ELR (cell line): ENCODE data around the gene CREB3L1.

ENCODE experiments used
- DNase-seq: peaks from one replicate; pipeline ENCODE4 v3.0.0-alpha.2; 2015; ENCODE audit warnings: low read depth

The CREB3L1 gene

DNA sequence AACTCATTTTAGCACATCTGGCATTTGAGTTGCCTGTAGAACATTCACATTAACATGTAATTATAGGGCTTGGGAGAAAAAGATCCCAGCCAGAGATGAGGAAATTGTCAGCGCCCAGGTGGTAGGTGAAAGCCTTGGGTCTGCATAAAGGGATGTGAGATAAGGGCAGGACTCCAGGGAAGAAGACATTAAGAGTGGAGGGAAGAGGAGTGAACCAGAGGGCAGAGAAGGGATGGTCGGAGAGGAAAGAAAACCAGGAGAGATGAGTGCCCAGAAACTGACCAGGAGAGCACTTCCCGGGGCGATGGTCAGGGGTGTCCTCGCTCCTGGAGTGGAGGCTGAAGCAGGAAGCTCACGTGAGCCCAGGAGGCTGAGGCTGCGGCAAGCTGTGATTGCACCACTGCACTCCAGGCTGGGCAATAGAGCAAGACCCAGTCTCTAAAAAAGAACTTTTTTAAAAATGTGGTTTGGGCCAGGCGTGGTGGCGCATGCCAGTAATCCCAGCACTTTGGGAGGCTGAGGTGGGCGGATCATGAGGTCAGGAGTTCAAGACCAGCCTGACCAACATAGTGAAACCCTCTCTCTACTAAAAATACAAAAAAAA is 49.5 kb downstream of the CREB3L1 start:
- DNase-seq: no peak

DNA sequence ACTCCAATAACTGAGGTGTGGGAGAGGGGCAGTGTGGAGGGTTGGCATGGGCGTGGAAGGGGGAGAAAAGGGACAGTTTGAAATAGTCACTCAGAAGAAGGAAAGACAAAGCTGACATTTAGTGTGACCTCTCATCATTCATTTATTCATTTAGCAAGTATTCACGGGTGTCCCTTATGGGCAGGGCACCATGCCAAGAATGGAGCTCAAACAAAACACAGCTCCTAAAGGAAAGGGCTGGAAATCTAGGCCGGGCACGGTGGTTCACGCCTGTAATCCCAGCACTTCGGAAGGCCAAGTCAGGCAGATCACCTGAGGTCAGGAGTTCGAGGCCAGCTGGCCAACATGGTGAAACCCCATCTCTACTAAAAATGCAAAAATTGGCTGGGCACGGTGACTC is 50.4 kb downstream of the CREB3L1 start:
- DNase-seq: no peak

DNA sequence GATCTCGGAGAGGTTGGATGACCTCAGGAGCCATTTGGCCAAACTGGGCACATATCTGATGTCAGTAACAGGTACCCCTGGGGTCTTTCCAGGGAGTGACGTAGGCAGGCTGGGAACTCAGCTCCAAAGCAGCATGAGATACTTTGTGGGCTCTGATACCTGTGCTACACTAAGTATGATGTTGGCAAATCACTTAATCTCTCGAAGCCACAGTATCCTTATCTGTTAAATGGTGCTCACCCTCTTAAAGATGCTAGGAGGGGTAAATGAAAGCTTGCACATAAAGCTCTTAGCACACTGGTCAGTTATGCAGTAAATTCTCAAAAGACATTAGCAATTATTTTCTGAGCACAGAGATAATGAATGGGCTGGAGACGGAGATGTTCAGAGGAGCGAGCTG is 52.7 kb downstream of the CREB3L1 start:
- no peak for DNase-seq

DNA sequence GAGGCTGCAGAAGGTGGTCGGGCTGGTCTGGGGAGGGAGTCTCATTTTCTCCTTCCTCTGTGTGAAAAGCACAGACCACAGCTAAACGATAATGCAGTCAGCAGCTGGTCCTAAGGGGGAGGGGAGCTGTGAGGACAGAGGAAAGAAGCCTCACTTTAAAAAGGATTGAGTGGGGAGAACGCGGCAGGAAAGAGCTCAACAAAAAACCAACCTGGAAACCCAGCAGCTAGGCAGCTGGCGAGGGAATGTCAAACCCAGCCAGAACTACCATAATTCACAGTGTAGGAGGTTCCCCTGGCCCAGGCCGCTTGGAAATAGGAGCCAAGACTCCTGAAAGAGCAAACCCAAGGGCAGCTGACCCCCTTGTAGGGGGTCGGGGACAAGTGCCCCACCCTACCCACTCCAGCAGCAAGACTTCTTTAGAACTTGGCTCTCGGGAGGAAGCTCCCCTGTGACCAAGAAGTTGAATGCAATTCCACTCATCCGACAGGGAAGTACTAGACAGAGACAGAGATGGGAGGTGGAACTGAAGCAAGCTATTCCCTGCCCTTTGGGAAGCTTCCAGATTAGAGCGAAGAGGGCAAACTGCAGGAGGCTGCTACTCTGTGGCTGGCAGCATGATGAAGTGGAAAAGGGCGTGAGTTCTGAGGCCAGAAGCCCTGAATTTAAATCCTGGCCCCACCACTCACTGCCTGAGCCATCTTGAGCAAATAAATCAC is 53.3 kb downstream of the CREB3L1 start:
- DNase-seq: no peak

DNA sequence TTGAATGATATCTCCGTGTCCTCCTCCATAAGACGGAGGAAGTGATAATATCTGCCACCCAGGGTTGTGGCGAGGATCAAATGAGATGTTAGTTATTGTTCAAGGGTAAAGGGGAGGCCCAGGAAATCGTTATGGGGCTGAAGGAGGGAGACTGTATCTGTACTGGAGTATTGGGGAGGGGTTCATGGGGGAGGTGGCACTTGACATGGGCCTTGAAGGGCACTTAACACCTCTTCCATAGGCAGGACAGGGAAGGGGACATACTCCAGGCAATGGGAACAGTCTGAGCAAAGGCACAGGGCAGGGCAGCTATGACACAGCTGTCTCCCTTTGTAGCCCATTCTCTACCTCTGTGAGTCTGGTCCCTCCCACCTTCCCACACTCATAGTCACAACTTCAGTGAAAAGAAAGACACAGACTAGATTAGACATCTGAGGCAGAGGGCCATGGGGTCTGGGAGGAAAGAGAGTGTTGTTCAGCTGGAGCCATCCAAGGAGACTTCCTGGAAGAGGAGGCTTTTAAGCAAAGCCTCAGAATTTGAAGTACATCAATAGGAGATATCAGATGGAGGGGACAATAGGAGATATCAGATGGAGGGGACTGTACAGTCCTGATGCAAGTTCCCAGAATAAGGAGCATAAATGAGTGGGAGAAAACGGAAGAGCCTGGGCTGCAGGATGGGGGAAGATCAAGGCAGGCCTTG is 54.0 kb downstream of the CREB3L1 start:
- no peak for DNase-seq

DNA sequence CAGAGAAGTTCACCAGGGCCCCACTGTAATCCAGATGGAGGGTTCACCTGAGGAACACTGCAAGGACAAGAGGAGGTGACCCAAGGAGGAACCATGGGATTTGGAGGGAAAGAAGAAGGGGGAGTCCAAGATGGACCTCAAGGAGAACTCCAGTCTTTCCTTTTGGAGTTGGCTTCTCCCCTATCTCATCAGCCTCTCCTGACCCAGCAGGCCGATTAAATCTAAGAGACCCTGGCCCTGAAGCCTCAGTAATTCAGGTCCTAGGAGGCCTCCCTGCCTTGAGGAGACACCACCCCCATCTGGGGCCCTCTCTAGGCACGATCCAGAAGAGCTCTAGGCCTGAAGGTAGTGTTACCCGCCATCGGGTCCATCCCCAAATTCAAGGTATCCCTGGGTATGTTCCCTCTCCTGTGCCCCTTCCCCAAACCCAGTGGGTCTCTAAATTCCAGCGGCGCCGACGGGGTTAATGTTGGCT is 54.7 kb downstream of the CREB3L1 start:
- no peak for DNase-seq

DNA sequence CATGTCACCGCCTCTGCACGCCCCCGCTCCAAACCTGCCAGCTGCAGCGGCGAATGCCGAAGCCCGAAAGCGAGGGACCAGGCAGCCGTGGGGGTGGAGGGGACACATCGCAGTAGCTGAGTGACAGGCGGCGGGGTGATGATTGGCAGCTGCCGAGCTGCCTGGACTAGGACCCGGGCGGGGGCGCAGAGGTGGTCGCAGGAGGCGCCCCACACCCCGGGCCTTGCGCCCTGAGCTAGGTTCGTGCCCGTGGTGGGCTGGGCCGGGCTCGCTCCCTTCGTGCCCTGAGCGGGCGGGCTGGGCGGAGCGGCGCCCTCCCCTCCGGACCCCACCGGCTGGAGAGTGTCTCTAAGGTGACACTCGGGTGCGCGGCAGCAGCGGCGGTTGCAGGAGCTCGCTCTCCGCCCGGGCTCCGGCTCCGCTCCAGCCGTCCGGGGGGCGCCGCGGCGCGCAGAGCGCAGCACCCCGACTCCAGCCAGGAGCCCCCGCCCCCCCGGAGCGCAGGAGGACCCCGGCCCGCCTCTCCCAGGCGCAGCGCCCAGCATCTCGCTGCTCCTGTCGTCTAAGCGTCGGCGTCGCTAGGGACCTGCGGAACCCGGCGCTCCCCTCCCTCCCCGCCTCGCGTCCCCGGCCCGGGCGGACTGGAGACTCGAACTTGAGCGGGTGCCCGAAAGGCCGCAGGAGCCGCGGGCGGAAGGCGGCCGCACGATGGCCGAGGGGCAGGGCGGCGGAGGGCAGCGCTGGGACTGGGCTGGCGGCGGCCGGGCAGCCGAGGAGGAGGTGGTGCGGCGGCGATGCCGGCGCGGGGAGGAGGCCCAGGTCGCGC is 55.3 kb downstream of the CREB3L1 start:
- no peak for DNase-seq

DNA sequence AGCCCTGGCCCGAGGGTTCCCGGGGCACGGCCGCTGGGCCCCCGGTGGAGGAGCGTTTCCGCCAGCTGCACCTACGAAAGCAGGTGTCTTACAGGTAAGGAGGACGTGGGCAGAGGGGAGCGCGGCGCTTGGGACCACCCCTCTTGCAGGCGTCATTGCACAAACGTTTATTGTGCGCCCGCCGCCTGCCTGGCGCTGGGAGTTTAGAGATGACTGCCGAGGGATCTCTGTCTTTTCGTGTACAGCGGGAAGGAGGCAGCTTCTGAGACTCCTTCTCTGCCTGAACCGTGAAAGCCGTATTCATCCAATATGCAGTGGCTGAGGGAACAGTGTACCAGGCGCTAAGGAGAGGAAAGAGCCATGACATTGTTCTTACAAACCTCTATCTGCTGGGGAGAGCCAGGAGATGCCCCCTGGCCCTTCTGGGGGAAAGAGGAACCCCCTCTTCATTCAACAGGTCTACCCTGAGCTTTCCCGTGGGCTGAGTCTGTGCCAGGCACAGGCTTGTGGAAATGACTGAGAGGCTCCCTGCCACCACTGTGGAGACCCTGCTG is 56.0 kb downstream of the CREB3L1 start:
- DNase-seq: no peak

DNA sequence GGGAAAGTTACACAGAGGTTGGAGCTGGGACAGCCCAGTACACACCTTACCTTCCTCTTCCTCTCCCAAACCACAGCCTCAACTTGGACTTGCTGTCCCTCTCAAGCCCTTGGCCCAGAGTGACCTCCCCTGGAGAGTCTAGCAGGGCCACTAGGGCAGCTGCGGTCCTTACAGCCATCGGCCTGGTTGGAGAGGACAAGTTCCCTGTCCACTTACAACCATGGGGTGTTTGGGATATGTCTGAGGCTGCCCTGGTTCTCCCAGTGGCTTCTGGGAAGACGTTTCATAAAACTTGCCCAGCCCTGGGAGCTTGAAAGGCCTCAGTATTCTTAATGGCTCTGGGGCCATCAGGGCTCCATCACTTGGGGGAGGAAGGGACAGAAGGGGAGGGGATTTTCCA is 56.7 kb downstream of the CREB3L1 start:
- DNase-seq: no peak

DNA sequence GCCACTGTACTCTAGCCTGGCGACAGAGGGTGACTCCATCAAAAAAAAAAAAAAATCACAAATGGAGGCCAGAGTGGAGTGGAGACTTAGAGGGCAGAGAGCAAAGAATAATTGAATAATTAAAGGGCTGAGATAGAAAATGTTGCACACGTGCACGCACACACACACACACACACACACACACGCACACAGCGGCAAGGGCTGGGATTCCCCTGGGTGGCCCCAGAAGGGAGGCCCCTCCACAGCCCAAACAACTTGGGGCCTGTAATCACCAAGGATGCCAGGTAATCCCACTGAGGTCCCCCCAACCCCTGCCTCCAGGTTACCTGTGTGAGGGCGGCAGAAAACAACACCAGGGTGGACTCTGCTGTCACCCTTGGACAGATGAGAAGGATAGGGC is 57.8 kb downstream of the CREB3L1 start:
- no peak for DNase-seq

DNA sequence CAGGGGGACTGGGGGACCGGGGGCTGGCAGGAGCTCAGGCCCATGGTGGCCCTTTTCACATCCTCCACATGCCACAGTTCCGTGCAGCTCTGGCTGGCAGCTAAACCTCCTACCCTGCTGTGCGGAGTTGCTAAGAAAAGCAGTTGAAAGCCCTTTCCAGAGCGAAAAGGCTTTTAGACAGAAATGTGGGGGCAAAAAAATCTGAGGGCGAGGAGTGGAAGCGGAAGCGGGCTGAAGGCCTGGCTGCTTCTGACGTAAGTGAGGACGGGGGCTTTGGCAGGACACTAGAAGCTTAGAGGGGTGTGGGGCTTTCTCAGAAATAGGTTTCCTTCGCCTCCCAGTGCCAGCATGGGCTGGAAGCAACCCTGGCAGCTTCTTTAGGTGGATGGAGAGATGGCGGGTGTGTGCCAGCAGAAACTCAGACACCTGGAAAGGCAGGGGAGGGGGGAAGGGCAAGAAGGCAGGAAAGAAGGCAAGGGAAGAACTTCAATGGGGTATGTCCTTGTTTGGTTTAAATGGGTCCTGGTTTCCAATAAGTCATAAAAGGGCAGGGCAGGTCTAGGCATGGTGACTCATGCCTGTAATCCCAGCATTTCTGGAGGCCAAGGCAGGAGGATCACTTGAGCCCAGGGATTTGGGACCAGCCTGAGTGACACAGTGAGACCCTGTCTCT is 58.6 kb downstream of the CREB3L1 start:
- peak; percentile 37 for DNase-seq

DNA sequence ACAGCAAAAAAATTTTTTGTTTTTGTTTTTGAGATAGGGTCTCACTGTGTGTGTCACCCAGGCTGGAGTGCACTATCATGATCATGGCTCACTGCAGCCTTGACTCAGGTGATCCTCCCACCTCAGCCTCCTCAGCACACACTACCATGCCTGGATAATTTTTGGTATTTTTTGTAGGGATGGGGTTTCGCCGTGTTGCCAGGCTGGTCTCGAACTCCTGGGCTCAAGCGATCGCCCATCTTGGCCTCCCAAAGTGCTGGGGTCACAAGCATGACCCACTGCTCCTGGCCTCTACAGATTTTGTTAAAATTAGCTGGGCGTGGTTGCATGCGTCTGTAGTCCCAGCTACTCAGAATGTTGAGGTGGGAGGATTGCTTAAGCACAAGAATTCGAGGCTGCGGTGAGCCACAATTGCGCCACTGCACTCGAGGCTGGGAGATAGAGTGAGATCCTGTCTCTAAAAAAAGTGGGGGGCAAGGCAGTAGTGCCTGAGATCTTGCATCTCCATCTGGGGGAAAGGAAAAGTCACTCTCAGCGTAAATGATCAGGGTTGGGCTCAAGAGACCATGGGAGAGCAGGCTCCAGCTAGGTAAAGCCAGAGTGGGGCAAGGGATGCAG is 59.2 kb downstream of the CREB3L1 start:
- DNase-seq: no peak

DNA sequence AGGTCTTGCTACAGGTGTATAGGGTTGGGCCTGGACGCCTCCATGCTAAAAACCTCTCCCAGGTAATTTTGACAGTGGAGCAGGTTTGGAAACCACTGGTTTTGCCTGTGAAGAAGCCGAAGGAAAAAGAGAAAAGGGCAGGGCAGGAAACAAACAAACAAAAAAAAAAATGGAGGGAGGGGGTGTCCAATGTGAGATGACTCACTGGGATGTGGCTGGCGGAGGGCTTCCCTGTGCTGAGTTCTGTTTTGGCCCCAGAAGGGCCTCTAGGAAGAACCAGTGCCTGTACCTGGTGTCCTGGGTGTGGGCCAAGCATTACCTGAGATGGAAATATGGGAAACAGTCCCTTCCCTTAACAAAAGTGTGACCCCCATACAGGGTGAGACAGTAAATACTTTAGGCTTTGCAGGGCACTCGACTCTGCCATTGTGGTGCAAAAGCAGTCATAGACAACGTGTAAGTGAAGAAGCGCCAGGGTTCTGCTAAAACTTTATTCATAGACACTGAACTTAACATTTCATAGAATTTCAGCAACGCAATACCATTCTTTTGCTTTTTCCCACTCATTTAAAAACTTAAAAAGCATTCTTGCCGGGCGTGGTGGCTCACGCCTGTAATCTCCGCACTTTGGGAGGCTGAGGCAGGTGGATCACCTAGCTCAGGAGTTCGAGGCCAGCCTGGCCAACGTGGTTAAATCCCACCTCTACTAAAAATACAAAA is 60.3 kb downstream of the CREB3L1 start:
- no peak for DNase-seq

DNA sequence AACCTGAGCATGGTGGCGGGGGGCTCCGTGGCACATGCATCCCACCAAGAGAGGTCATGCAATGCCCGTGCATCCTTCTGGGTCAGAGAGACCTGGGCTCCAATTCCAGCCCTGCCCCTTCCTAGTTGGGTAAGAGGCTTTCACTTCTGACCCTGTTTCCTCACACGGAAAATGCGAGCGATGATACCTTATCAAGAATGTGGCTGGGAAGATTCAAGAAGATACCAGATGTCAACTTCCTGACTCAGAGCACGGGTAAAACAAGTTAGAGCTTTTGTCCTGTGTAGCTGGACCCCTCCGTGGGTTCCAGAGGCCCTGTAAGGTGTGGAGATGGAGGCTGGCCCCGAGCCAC is 61.1 kb downstream of the CREB3L1 start:
- DNase-seq: peak; percentile 22

DNA sequence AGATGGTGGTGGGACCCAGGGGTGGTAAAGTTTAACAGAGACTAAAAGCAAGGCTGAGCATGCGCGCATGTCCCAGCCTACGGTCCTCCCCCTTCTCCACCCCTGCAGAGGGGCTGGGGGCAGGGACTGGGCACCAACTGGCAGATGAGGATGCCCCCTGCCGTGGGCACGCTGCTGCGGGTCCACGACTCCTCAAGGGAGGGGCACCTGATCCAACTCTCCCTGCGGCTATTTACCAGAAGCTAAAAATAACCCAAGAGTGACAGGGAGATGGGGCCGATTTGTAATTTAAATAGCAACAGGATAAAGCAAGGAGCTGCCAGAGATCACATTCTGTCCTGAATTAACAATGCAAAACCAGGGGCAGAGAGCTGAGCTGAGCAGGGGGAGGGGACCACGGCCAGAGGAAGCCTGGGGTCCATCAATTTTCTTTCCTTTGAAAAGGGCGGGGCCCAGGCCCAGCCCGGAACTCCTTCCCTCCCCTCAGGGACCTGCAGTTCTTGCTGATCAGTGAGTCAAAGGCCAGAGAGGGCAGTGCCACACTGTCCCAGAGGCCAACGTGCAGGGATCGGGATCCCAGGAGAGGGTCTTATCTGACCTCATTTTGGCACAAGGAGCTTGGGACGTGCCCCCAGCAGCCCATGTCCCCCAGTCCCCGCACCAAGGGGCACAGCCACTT is 61.7 kb downstream of the CREB3L1 start:
- DNase-seq: no peak

DNA sequence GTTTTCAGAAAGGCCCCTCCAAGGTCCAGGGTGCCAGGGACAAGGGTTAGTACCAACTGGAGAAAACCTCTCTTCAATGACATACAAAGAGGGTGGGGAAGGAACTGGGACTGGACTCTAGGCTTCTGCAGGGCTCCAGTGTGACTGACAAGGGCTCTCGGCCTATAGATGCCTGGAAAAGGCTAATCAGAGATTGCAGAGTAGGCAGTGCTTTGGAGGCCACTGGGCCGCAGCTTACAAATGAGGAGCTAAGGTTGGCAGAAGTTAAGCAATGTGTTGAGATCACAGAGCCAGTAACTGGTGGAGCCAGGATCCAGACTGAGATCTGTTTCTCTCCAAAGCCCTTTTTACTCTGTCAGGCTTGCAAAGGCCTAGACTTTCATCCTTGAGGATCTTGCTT is 62.4 kb downstream of the CREB3L1 start:
- DNase-seq: no peak

DNA sequence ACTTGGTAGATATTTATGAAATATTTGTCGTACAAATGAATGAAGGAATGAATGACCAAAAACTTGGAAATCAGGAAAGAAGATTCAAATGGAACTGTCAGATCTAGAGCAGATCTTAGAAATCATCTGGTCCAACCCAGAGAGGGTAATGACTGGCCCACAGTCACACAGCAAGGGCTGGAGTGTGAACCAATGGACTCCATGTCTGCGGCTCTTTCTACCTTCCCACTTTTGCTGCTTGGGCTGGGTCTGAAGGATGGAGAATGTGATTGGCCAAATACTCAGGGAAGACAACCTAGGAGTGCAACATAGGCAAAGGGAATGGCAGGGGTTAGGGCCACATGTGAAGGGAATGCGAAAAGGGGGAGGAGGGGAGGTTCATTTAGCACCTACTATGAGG is 64.0 kb downstream of the CREB3L1 start:
- no peak for DNase-seq

DNA sequence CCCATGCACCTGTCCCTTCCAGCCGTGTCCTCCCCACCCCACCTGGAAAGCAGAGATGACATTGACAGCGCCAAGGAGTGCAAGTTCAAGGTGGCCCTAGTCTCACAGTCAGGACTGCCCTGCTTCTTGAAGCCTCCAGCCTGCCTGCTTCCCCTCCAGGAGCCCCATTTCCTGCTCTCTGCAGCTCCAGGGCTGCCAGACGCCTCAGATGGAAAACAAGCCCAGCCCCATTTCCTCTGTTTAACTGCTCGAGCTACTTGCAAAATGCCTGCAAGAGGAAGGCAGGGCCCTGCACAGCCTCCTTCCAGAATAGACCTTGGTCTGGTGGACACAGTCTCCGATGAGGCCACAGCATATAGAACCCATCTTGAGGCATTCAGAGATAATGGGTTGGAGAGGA is 64.8 kb downstream of the CREB3L1 start:
- peak; percentile 30 for DNase-seq

DNA sequence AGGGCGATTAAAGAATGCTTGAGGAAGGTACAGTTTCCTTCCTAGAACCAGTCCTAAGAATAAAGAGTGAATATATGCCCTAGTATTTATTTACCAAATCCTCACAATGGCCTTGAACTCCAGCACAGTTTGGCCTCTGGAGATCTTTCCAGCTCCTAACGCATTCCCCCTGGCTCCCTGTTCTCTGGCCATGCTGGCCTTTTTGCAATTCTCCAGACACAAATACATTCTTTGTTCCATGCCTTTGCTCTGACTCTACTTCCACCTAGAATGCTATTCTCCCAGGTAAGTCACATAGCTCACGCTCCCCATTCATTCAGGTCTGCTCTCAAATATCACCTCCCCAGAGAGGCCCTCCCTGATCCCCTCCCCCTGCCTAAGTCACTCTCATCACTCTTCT is 66.1 kb downstream of the CREB3L1 start:
- DNase-seq: no peak

DNA sequence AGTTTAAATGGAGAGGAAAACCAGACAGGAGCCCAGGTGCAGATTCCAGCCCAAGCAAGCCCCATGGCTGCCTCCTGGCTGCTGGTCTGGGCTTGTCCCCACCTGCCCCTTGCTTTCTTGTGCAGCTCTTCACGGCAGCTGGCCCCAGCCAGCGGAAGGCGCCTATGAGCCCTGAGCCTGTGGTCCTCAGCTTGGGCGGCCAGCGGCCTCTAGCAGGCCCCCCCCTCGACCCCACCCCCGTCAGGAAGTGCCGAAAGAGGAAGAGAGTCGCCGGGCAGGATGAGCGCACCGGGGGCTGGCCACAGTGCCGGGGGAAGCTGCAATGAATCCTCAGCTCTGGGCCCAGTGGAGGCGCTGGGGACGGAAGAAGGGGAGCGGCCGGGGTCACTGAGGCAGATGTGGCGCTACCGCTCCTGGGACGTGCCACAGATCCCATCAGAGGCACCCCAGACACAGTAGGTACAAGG is 67.7 kb downstream of the CREB3L1 start:
- no peak for DNase-seq
